Kidney (tissue), 14 donors: ENCODE data around the gene EEF1AKMT1. TPM values are rescaled to one million over a fixed set of nuclear protein-coding genes. Genes with fewer than 3 reads are reported as not detected.

Experiments
- DNase-seq, 5 donors: peaks; one replicate each; pipeline ENCODE4 v3.0.0-alpha.2; 2013 to 2020
- FAIRE-seq: peaks from 2 replicates; lab custom pipeline; 2012; peaks lifted over from hg19 to GRCh38; lab: Jason Lieb, UNC
- H3K27ac ChIP-seq, 2 donors: one replicate each; pipeline ENCODE4 v1.7.0; 2013; ENCODE audit warnings: low read depth in 2 of 2, low read length in 2 of 2, inconsistent platforms in 1 of 2
- H3K27me3 ChIP-seq: one replicate; pipeline ENCODE4 v1.7.1; 2013; ENCODE audit warnings: low read length, inconsistent platforms; ENCODE audit not compliant: control insufficient read depth, insufficient read depth
- H3K36me3 ChIP-seq, 3 donors: one replicate each; pipeline versions ENCODE4 v1.7.0 to v1.7.1; 2013; ENCODE audit warnings: low read length in 3 of 3, control low read depth in 1 of 3, inconsistent platforms in 1 of 3; ENCODE audit not compliant: insufficient read depth in 3 of 3, control insufficient read depth in 2 of 3
- H3K4me1 ChIP-seq, 3 donors: one replicate each; pipeline versions ENCODE4 v1.7.0 to v1.7.1; 2013; ENCODE audit warnings: low read length in 3 of 3, inconsistent platforms in 1 of 3, low read depth in 1 of 3; ENCODE audit not compliant: control insufficient read depth in 2 of 3, insufficient read depth in 2 of 3
- H3K4me3 ChIP-seq, 3 donors: one replicate each; pipeline versions ENCODE4 v1.7.0 to v1.8.1; 2013; ENCODE audit warnings: low read length in 3 of 3, control low read depth in 1 of 3, inconsistent platforms in 1 of 3
- H3K9ac ChIP-seq, 3 donors: one replicate each; pipeline versions ENCODE4 v1.7.0 to v1.7.1; 2013; ENCODE audit warnings: low read length in 3 of 3, control low read depth in 1 of 3, inconsistent platforms in 1 of 3
- H3K9me3 ChIP-seq, 3 donors: one replicate each; pipeline versions ENCODE4 v1.7.0 to v1.7.1; 2013; ENCODE audit warnings: low read length in 3 of 3, control low read depth in 1 of 3, inconsistent platforms in 1 of 3; ENCODE audit not compliant: control insufficient read depth in 2 of 3, insufficient read depth in 1 of 3
- CTCF ChIP-seq: IDR thresholded peaks from 3 replicates; pipeline ENCODE4 v1.5.1; 2012; ENCODE audit warnings: mild to moderate bottlenecking, moderate library complexity, borderline replicate concordance; ENCODE audit not compliant: insufficient read depth; ENCODE audit errors: extremely low read depth
- intact Hi-C: fragments of 100-400 bp; cut with DNase I; formaldehyde crosslinking; loops from one replicate; pipeline ENCODE4 v1.11.1; 2022
- polyA plus RNA-seq: library from polyadenylated mRNA; stranded (reverse); fragments of 350-450 nt; fragmentation: Illumina TruSeq; extraction: RNeasy Lipid Tissue Mini Kit (QIAGEN cat#74804); gene quantifications from one replicate; pipeline ENCODE4 v1.2.3, GENCODE V29; 2014; ENCODE audit warnings: low read depth, low replicate concordance; ENCODE audit not compliant: insufficient read depth
- total RNA-seq: library from RNA; stranded (reverse); fragmentation: NEBNext Ultra II Directional; extraction: Animal tissue kit (Norgen Biotek cat#: 25700); gene quantifications from one replicate; pipeline ENCODE4 v1.2.1, GENCODE V29; 2021
- donor health status: control.
- donor health status: control.
- donor health status: control.
- donor health status: control.
- donor health status: control.
- donor health status: DM: yes; HTN: yes; CAD: no.
- donor health status: Normal renal cell carcinoma (clear cell type).

Gene EEF1AKMT1
- total and polyA plus RNA-seq, 2 donors from 2014 or later = 10.7 to 16.6 TPM

- no peaks in the 10 kb centered on the region for H3K27me3 ChIP-seq
- DNase-seq = no peak
- intact Hi-C loops = no loop called here
- no peaks in the 10 kb centered on the region for H3K9me3 ChIP-seq
- H3K27ac ChIP-seq = no peak overlapping the region
- no peak for TF ChIP-seq CTCF
- no peak overlapping the region for H3K4me3 ChIP-seq
- H3K36me3 ChIP-seq = no peaks in the 10 kb centered on the region
- H3K4me1 ChIP-seq = peaks cover 0 to 2% (median 0%) of the 10 kb centered on the region in 3 donors
- no peak for FAIRE-seq
- no peak overlapping the region for H3K9ac ChIP-seq
These were observed 59.6 kb downstream of the EEF1AKMT1 start for GRCh38 chr13:20714161-20714560.

GRCh38 chr13:20713751-20714150, 60.0 kb downstream of the EEF1AKMT1 start:
- Histone ChIP-seq H3K36me3 (no peaks in the 10 kb centered on the region), H3K27me3 (no peaks in the 10 kb centered on the region), H3K9ac (no peak overlapping the region), H3K9me3 (no peaks in the 10 kb centered on the region), H3K4me1 (peaks cover 0 to 2% (median 0%) of the 10 kb centered on the region in 3 donors), H3K4me3 (no peak overlapping the region), H3K27ac (no peak overlapping the region)
- no peak for FAIRE-seq
- intact Hi-C loops = no loop called here
- TF ChIP-seq CTCF = no peak
- DNase-seq = no peak

DNA sequence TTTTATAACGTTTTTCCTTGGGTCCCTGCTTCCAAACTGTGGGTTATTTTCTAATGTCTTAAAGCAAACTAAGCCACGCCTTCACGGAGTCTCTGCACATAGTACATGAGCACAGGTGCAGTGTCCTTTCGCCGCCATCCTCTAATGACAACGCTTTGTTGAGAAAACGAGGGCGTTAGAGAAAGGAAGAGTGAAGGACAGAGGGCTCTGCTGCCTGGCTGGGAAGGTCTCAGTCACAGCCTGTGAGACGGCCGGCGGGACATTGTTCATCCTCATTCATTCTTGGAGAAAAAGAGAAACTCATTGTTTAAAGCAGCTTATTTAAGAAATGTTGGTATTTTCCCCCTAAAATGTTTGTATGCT, 60.8 kb downstream of the EEF1AKMT1 start:
- no peaks in the 10 kb centered on the region for H3K36me3 ChIP-seq
- H3K27me3 ChIP-seq = no peaks in the 10 kb centered on the region
- TF ChIP-seq CTCF = no peak
- H3K4me3 ChIP-seq = peak overlapping the region in 2 of 3 donors; percentile 27 to 47
- H3K9me3 ChIP-seq = no peaks in the 10 kb centered on the region
- DNase-seq (peak in 1 of 5 donors; percentile 11), FAIRE-seq (no peak)
- H3K4me1 ChIP-seq = peaks cover 0 to 2% (median 0%) of the 10 kb centered on the region in 3 donors
- no peak overlapping the region for H3K27ac ChIP-seq
- H3K9ac ChIP-seq = no peak overlapping the region
- intact Hi-C loops = no loop called here
